Stimulated activated CD4-positive, alpha-beta T cell treated with anti-CD3 and anti-CD28 coated beads, Interleukin-1b, Interleukin-23, amount 100 ng/mL, for 4 hours (primary cell): ENCODE data around the gene VIL1.

Source experiments
- DNase-seq, 2 donors: peaks; one replicate each; pipeline ENCODE4 v3.0.0-alpha.2; 2020; ENCODE audit warnings: low read depth in 2 of 2

VIL1 gene

GRCh38 chr2:218406209-218406948, 12.5 kb upstream of the VIL1 start:
- DNase-seq, result peak; percentile 77 to 93

- DNase-seq, result peak in 1 of 2 donors; percentile 39
These were observed 11.8 kb upstream of the VIL1 start for GRCh38 chr2:218406949-218407618.

GRCh38 chr2:218407717-218408116, 11.2 kb upstream of the VIL1 start:
- no peak for DNase-seq

- DNase-seq, result no peak
These were observed 604 bp upstream of the VIL1 start for GRCh38 chr2:218418321-218418716.

- no peak for DNase-seq
These were observed 800 bp downstream of the VIL1 start for GRCh38 chr2:218419630-218420216.

- no peak for DNase-seq
These were observed 2.1 kb downstream of the VIL1 start for GRCh38 chr2:218421027-218421426.

- no peak for DNase-seq
These were observed 3.6 kb downstream of the VIL1 start for GRCh38 chr2:218422403-218423086.

- no peak for DNase-seq
These were observed 4.7 kb downstream of the VIL1 start for GRCh38 chr2:218423584-218423983.

GRCh38 chr2:218425531-218425930, 6.6 kb downstream of the VIL1 start:
- no peak for DNase-seq

GRCh38 chr2:218427741-218428140, 8.8 kb downstream of the VIL1 start:
- no peak for DNase-seq

GRCh38 chr2:218428846-218429558, 10.1 kb downstream of the VIL1 start:
- DNase-seq, result no peak

GRCh38 chr2:218429911-218430692, 11.2 kb downstream of the VIL1 start:
- no peak for DNase-seq

GRCh38 chr2:218430721-218431120, 11.8 kb downstream of the VIL1 start:
- DNase-seq, result no peak

GRCh38 chr2:218431878-218432277, 13.0 kb downstream of the VIL1 start:
- no peak for DNase-seq

- no peak for DNase-seq
These were observed 13.9 kb downstream of the VIL1 start for GRCh38 chr2:218432676-218433365.

- no peak for DNase-seq
These were observed 15.5 kb downstream of the VIL1 start for GRCh38 chr2:218434456-218434855.

- DNase-seq, result no peak
These were observed 16.4 kb downstream of the VIL1 start for GRCh38 chr2:218435003-218435982.

- DNase-seq, result no peak
These were observed 18.1 kb downstream of the VIL1 start for GRCh38 chr2:218436992-218437391.

GRCh38 chr2:218437969-218438368, 19.0 kb downstream of the VIL1 start:
- DNase-seq, result no peak
